Sigmoid colon (tissue), 4 donors: ENCODE data around the gene SYT15.
"Not testable (repeated sequence)": the region's sequence is repeated elsewhere in the genome, so short reads cannot be mapped to it uniquely, and the experiment has no call there.

ENCODE experiments used
- EP300 ChIP-seq, 4 donors: sonication (generic); formaldehyde crosslinking; IDR thresholded peaks; one replicate each; pipeline ENCODE4 v1.6.1; 2017; ENCODE audit warnings: antibody characterized with exemption in 4 of 4
- POLR2A ChIP-seq, 2 donors: fragments of 450-650 bp; IDR thresholded peaks; one replicate each; pipeline ENCODE4 v1.6.1; 2016; ENCODE audit warnings: antibody characterized with exemption in 2 of 2, mild to moderate bottlenecking in 2 of 2, moderate library complexity in 2 of 2

DNA sequence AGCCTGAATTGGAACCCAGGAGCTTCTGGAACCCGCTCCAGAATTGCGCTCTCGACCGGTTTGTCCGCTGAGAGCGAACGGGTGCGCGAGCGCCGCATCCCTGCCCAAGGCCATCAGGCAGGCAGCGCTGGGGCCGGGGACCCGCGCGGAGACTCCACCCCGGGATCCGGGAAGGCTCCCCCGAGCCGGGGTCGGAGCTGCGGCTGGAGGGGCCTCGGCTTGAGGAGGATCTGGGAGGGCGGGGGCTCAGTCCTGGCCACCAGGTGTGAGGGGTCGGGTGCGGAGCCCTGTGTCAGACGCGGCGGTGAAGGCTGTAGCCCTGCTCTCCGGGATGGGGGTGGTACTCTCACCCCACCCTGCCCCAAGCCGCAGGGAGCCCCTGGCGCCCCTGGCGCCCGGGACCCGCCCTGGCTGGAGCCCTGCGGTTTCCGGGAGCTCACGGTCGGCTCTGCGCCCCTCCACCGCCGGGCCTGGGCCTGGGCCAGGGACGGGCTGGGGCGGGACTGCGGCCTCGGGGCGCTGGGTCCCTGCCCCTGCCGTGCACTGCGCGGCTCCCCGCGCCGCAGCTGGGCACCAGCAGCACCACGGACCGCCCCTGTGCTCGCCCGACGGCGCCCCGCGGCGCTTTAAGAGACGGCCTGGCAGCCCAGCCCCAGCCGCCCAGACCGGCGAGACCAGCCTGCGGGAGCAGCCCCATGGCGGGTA is at the start of gene SYT15:
- TF ChIP-seq POLR2A, EP300 (IDR thresholded peaks at IDR 0.05): not testable (repeated sequence)
